Stimulated activated CD8-positive, alpha-beta memory T cell treated with anti-CD3 and anti-CD28 coated beads, Interleukin-7, amount 100 ng/mL, for 4 hours (primary cell): ENCODE results near the gene MADD.

ENCODE experiments used
- DNase-seq, 2 donors: peaks; one replicate each; pipeline ENCODE4 v3.0.0-alpha.2; 2020; ENCODE audit warnings: low read depth in 2 of 2

MADD gene

GRCh38 chr11:47338396-47339241 lies 68.7 kb downstream of the MADD start:
- no peak for DNase-seq

GRCh38 chr11:47340010-47340409 lies 70.1 kb downstream of the MADD start:
- DNase-seq = no peak

DNA sequence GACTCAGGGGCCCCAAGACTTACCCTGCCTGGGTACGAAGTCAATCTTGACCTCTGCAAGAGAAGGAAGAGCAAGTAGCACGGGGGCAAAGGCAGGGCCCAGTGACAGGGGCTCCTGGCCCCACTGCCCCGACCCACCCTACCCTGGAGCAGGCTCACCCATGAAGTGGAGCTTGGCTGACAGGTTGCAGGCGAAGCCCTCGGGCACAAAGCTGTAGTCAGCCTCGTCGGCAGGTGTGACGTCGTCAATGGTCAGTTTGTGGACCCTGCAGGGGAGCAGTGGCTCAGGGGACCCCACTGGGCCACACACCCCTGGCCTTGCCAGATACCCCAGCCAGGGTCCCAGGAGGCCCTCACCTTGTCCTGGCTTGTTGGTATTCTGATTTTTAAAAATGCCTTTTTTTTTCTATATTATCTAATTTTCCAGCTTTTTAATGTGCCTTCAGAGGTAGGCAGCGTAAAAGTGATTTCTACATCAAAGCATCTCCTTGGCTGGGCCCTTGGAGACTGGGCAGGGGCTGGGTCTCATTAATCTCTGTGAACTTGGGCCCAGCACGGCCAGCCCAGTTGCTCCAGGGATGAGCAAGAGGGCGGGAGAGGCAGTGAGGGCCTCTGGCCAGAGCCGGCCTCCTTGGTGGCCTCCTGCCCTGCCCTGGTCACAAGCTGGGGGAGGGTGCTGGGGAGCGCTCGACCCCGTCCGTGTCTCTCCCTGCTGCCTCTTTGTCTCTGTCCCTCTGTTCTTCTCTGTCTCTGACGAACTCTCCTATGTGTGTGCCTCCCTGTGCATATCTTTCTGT lies 71.2 kb downstream of the MADD start:
- DNase-seq = no peak

GRCh38 chr11:47342036-47342803 lies 72.3 kb downstream of the MADD start:
- DNase-seq = no peak

GRCh38 chr11:47342854-47343253 lies 72.9 kb downstream of the MADD start:
- no peak for DNase-seq

DNA sequence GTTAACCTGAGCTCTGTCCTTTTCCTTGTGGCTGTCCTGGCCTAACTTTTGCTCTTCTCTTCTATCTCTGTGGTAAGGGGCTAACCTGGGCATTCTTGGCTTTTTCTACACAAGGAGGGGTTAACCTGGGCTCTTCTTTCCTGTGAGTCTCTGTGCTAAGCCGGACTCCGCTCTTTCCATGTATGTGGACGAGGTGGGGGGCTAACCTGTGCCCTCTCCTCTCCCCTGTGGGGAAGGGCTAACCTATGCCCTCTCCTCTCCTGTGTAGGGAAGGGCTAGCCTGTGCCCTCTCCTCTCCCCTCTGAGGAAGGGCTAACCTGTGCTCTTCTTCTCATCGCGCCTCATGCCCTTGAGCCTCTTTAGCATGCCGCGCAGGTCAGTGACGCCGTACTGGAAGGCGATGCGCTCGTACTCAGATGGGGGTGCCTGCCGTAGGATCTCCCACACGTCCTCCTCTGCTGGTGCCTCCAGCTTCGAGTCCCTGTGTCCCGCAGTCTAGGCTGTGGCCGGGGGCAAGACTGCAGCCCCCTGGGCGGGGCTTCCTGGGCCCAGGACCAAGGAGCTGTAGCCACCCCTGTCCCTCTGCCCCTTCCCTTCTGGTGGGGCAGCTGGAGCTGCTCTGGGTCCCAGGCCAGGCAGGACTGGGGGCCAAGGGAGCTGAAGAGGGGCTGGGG lies 76.1 kb downstream of the MADD start:
- DNase-seq = no peak

GRCh38 chr11:47347137-47347536 lies 77.2 kb downstream of the MADD start:
- DNase-seq = no peak

- no peak for DNase-seq
Observed at GRCh38 chr11:47348131-47348802, 78.3 kb downstream of the MADD start.

GRCh38 chr11:47348859-47349258 lies 78.9 kb downstream of the MADD start:
- no peak for DNase-seq

DNA sequence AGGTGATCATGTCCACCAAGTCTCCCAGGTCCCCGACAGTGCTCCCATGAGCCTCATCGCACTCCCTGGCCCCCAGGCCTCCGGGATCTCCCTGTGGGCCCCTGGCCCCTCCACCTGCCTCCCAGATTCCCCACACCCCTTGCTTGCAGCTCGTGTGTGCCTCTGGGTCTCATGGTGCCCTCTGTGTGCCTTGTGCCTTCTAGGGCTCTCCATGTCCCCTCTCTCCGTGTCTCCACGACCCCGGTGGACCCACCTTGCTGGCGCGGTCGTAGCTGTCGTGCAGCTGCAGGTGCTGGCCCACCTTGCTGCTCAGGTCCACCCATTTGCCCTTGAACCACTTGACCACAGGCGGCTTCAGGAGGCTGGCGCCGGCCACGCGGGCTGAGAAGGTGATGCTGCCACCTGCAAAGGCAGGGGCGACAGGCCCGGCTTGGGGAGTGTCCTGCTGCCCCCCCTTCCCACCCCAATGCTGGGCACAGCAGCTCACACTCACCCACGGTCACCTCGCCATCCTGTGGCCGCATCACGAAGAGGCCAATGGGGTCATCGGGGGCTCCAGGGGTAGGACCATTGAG lies 79.7 kb downstream of the MADD start:
- no peak for DNase-seq

DNA sequence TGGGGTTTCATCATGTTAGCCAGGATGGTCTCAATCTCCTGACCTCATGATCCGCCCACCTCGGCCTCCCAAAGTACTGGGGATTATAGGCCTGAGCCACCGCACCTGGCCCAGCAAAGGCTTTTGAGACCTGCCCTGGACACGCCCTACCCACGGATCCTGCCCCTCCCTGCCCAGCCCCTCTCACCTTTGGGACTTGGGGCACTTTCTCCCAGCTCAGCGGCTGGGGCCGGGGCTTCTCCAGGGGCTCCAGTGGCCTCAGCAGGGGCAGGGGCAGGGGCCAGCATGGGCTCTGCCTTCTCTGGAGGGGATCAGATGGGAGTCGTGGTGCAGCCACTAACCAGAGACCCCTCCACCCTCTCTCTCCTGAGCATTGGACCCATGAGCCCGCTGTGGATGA lies 80.4 kb downstream of the MADD start:
- DNase-seq = no peak

DNA sequence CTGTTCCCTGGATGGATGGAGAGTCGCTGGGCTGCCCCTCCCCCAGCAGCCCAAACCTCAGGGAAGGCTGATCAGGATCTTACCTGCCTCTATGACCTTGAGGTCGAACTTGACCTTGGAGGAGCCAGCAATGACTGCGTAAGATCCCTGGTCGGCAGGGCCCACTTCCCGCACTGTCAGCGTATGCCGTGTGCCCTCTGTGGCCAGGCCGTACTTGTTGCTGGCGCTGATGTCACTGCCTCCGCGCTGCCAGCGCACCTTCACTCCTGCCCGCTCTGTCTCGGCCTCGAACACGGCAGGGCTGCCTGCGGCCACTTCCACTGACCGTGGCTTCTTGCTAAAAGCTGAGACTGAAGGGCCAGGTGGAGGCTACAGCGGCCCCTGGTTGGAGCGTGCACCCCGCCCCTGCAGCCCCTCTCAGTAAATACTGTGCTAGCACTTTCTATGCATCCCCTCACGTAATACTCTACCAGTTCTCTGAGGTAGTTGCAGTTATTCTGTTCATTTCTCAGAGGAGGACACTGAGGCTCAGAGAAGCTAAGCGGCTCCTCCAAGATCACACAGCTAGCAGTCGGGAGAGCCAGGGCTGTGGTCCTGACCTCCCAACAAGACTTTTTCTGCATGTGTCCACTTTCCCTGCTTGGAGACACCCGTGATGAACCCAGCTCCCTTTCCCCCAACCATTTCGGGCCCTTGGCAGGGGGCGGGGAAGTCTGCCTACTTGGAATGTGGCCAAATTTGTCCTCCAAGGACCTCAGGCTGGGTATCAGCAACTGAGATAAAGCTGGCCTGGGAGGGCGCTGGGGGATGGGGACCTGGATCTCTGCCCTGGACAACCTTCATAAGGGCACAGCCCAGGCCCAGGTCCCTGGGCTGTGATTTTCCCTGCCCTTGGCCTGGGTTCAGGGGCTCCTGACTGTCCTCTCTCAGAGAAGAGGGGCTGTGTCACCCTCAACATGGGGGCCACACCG lies 81.5 kb downstream of the MADD start:
- DNase-seq = no peak

GRCh38 chr11:47352556-47352955 lies 82.6 kb downstream of the MADD start, which contains the start of gene MYBPC3:
Gene MYBPC3, minus strand, starts transcription at chr11:47352702. Its CDS starts 55 bp downstream, at chr11:47352647.
- DNase-seq = no peak

DNA sequence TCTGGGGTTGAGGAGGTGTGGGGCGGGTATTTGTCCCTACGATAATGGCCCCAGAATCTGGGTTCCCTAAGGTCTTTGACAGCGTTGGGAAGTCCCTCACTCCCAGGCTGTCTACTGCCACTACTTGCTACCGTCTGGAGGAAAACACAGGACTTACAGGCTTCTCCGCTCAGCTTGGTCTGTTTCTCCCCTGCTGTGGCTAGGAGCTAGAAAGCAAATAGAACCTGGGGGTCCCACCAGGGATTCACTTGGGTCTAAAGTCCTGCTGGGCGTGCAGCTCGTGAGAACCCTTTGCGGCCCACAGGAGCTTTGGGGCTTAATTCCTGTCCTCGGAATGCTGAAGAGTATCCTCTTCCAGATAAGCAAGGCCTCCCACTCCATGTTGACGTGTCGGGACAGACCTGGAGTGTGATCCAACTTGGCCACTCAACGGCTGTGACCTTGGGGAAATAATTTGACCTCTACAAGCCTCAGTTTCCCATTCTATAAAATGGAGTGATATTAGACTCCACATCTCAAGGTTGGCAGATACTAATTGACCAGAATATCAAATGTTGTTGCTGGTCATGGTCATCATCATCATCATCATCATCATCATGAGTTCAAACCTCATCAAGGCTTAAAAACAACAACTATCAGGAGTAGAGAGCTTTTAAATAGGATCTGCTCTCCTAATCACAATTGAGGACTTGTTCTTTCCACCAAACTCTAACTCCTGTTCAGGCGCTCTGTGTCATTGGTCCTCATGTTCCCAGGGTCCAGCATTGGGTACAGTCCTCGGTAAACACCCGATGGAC lies 84.2 kb downstream of the MADD start:
- no peak for DNase-seq

DNA sequence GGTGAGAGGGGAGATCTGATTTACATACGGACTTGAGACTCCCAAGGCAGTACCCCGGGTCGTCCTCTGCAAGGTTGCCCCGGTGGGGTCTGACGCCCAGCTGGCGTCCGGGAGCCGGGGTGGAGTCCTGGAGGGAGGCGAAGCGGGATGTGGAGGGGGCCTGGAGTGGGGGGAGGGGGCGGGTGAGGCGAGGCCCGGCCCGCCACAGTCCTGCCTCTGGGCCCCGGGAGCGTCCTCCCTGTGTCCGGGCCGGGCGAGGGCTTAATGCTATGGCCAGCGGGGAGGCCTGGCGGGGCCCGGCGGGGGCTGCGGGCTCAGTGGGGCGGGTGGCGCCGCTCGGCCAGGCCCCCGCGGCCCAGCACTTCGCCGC lies 85.0 kb downstream of the MADD start:
- DNase-seq = no peak

- no peak for DNase-seq
Observed at GRCh38 chr11:47355283-47356128, 85.6 kb downstream of the MADD start.

GRCh38 chr11:47356129-47356997 lies 86.4 kb downstream of the MADD start:
- DNase-seq = no peak
